Panc1 (cell line): ENCODE data around the gene DAB1.

Source experiments
- CTCF ChIP-seq: fragments of 450-650 bp; IDR thresholded peaks from 2 replicates; pipeline ENCODE4 v1.5.1; 2017; ENCODE audit warnings: mild to moderate bottlenecking
- POLR2AphosphoS5 ChIP-seq: IDR thresholded peaks from 2 replicates; pipeline ENCODE4 v1.6.1; 2012; ENCODE audit warnings: mild to moderate bottlenecking, low read depth, low read length, moderate library complexity
- SIN3A ChIP-seq: IDR thresholded peaks from 2 replicates; pipeline ENCODE4 v1.6.1; 2012; ENCODE audit warnings: low read depth, mild to moderate bottlenecking, low read length, moderate library complexity, borderline replicate concordance; ENCODE audit not compliant: insufficient read depth

GRCh38 chr1:57345916-57346315 is 77.9 kb downstream of the DAB1 start:
- no peak for TF ChIP-seq CTCF
- no peak for TF ChIP-seq SIN3A
- TF ChIP-seq POLR2AphosphoS5: no peak
